SK-N-SH (cell line): ENCODE measurements around the gene UBAP2L.

Source experiments
- CTCF ChIP-seq: fragments of 200-600 bp; sonication (generic); IDR thresholded peaks from 2 replicates; pipeline ENCODE4 v1.6.1; 2017; ENCODE audit warnings: antibody characterized with exemption, mild to moderate bottlenecking, moderate library complexity
- FOSL2 ChIP-seq: IDR thresholded peaks from 2 replicates; pipeline ENCODE4 v1.4.0; 2012; ENCODE audit warnings: low read depth, mild to moderate bottlenecking, moderate library complexity, borderline replicate concordance
- MAX ChIP-seq: IDR thresholded peaks from 2 replicates; pipeline ENCODE4 v1.4.0; 2012; ENCODE audit warnings: low read depth
- MEF2A ChIP-seq: IDR thresholded peaks from 2 replicates; pipeline ENCODE4 v1.4.0; 2012; ENCODE audit warnings: low read depth, borderline replicate concordance
- POLR2AphosphoS5 ChIP-seq: IDR thresholded peaks from 2 replicates; pipeline ENCODE4 v1.6.1; 2012; ENCODE audit warnings: low read depth, low read length
- RCOR1 ChIP-seq: fragments of 150-350 bp; IDR thresholded peaks from 2 replicates; pipeline ENCODE4 v1.6.1; 2017; ENCODE audit warnings: antibody characterized with exemption, low read length
- REST ChIP-seq: IDR thresholded peaks from 2 replicates; pipeline ENCODE4 v1.6.1; 2012; ENCODE audit warnings: mild to moderate bottlenecking, low read depth, low read length, moderate library complexity
- RFX5 ChIP-seq: IDR thresholded peaks from 2 replicates; pipeline ENCODE4 v1.6.1; 2012; ENCODE audit warnings: mild to moderate bottlenecking, improper control_type of control experiment, low read length
- SIN3A ChIP-seq: IDR thresholded peaks from 2 replicates; pipeline ENCODE4 v1.6.1; 2012; ENCODE audit warnings: low read depth, mild to moderate bottlenecking, low read length, moderate library complexity, borderline replicate concordance
- TCF12 ChIP-seq: IDR thresholded peaks from 2 replicates; pipeline ENCODE4 v1.4.0; 2012
- USF1 ChIP-seq: IDR thresholded peaks from 2 replicates; pipeline ENCODE4 v1.4.0; 2012; ENCODE audit warnings: low read depth, borderline replicate concordance
- USF2 ChIP-seq: fragments of 150-350 bp; IDR thresholded peaks from 2 replicates; pipeline ENCODE4 v1.6.1; 2017; ENCODE audit warnings: antibody characterized with exemption, low read length, low read depth, borderline replicate concordance
- YY1 ChIP-seq: IDR thresholded peaks from 2 replicates; pipeline ENCODE4 v1.4.0; 2012; ENCODE audit warnings: low read depth, mild to moderate bottlenecking
- ZBTB33 ChIP-seq: IDR thresholded peaks from 2 replicates; pipeline ENCODE4 v1.4.0; 2012; ENCODE audit warnings: low read depth, borderline replicate concordance

GRCh38 chr1:154272217-154272998 is 51.7 kb downstream of the UBAP2L start, which contains the start of gene HAX1:
- TF ChIP-seq USF2 (no peak), CTCF (peak; percentile 97), REST (no peak), POLR2AphosphoS5 (peak; percentile 75; the same call in 1 of the 2 replicates), RFX5 (peak; percentile 39; the same call in 1 of the 2 replicates), MEF2A (peak; percentile 36; the same call in 1 of the 2 replicates), MAX (peak; percentile 62), YY1 (peak; percentile 67; the same call in 1 of the 2 replicates), RCOR1 (no peak), TCF12 (no peak), USF1 (no peak), ZBTB33 (peak; percentile 73; the same call in 1 of the 2 replicates), SIN3A (no peak), FOSL2 (no peak)
